CD4-positive, alpha-beta T cell treated with Interleukin-21 for 1 hour (primary cell): ENCODE measurements around the gene CERS6.

ENCODE experiments used
- DNase-seq: peaks from one replicate; pipeline ENCODE4 v3.0.0-alpha.2; 2020

The CERS6 gene

DNA sequence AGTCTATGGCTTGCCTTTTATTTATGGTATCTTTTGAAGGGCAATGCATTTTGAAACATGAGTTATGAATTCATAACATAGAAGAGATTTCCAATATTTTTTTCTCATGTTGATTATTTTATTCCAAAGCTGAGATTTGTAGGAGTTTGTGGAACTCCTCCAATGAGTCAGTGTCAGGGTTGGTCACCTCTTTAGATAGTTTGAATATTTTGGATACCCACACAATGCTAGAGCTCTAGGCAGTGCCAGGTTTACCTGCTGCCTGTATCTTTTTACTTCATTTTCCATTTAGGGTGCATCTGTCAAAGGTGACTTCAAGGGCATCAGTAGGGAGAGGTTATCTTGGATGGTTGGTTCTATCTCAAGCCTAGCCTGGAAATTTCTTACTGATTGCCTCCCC, 152.7 kb downstream of the CERS6 start:
- no peak for DNase-seq

DNA sequence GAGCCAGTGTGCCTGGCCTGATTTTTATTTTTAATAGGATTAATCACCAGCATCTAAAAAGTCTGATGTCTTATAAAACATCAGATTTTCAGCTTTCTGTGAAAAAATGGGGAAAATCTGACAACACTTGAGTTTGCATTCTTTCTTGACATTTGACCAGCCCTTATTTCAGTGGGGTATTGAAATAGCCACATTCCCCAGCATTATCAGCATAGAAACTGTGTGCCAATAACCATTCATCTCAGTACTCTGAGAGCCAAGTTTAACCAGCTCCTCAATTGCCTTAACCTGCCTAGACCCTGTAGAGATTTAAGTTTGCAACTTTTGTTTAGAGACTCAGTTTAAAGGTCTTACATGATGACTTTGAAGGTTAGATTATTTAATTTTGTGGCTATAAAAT, 155.0 kb downstream of the CERS6 start:
- DNase-seq, result no peak

DNA sequence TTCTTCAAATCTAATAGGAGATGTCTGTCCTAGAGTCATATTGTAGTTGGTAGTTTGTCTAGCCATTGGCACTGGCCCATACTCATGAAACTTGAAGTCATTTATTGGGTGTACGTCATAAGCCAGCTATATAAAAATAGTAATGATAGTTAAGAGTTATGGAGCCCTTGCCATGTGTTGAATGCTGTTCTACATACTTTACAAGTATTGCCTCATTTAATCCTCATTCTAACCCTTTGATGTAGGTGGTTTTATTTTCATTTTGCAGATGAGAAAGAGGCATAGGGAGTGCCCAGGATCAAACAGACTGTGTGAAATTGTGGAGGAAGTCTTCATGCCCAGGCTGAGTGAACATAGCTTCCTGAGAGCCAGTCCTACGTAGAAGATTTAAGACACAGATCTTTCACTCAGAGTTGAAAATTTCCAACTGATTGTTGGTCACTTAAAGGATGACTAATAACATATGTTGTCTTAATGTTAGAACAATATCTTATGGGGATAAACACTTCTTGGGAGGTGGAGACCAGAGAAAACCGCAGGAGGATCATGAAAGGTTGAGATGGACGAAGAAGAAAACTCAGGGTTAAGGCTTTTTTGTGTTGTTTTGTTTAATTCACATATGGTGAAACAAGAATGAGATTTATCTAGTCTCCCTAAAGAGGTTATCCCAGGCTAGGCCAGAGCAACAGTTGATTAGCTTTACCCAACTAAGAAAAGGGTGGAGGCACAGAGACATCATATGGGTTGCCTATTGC, 156.0 kb downstream of the CERS6 start:
- no peak for DNase-seq

DNA sequence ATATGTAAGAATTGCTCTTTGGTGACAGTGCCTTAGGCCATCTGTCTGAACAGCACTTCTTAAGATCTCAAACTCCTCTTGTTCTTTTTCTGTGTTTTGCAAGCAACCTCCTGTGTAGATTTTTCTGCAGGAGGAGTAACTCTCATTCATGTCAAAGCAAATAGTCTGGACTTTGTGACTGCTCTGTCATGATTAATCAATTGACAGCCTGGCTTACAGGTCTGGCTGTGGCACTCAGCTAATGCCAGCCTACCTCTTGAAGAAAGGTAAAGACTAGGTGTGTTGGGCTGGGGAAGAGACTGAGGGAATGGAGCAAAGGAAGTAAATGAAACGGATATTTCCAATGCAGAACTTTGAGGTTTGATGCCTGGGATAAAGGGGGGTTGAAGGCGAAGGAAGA, 156.6 kb downstream of the CERS6 start:
- DNase-seq, result no peak

DNA sequence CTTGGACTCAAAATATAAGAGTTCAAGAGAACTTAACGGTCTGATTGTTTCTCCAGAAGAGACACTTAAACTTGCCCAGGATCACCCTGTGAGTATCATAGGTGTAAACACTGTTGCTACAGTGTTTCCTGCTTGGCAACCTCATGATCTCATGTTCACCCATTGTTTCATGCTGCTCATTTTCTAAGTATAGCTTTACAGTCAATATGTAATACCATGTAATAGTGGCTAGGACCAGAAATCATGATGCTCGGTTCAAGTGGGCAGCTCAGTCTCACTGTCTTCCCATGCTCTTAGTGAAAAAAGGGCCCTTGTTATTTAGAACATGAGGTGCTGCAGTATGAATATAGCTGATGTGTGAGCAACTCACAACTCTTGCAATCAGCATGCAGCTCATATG, 157.5 kb downstream of the CERS6 start:
- no peak for DNase-seq

DNA sequence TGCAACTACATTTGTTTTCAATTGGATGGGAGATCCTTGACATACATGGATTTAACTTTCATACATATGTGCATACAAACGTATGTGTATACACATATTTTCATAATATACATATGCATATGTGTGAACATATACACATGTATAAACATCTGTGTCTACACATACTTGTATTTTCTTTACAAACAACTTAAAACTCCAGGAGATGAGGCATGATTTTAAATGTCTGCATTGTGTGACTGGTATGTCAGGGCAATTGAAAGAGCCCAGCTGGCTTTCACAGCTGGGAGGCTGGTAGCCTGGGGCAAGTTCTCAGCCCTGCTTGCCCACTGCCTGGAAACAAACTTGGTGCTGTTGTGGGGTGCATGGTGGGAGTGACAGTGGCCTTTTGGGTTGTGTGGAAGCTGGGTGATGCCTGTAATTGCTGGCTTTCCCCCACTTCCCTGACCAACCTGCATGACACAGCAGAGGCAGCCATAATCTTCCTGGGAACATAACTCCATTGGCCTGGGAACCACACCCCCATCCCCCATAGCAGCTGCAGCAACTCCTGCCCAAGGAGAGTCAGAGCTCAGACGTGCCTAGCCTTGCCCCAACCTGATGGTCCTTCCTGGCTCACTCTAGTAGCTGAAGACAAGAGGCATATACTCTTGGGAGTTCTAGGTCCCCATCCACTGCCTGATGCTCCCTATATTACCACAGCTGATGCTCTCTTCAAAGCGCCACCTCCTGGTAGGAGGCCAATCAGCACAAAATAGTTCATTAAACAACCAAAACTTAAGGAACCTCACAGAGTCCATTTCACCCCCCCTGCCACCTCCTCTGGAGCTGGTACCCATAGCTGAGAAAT, 158.3 kb downstream of the CERS6 start:
- no peak for DNase-seq

DNA sequence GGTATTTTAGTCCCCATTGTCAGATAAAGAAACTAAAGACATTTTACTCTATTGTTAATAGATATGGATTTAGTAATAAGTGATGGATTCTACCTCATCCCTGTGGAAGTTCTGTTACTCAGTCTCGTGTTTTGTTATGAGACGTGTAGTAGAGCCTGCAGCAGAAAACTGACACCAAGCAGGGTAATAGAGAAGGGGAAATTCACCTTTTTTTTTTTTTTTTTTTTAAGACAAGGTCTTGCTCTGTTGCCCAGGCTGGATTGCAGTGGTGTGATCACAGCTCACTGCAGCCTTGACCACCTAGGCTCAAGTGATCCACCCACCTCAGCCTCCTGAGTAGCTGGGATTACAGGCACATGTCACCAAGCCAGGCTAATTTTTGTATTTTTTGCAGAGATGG, 164.5 kb downstream of the CERS6 start:
- DNase-seq, result no peak

DNA sequence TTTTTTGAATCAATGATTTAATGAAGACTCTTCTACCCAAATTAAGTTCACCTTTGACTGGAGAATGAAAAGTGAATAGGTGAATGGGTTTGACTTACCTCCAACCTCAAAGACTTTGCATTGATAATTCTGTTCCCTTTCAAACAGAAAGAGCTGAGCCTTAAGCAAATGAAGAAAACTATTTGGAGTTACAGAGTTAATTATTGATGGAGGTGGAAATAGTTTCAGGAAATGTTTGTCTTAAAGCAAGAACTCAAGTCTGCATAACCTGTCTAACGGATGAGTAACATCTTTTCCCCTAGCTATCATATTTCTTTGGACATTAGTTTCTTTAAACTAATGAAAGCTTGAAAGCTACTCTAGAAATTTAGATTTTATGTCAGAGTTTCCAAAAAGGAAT, 166.5 kb downstream of the CERS6 start:
- no peak for DNase-seq

DNA sequence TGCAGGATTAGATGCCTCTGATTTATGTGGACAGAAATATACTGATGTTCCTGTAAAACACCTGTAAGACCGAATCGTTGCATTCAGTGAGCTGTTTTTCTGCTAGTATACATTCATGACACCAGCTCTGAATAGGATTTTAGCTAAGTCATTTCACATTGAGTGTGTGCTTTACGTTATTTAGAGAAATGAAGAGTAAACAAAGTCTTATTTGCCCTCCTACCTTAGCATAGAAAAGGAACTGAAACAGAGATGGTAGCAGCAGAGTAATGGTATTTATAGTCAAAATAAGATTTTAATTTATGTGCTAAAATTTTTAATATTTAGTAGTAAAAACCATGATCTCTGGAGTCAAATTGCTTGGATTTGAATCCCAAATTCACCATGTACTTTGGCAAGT, 168.0 kb downstream of the CERS6 start:
- DNase-seq, result no peak

DNA sequence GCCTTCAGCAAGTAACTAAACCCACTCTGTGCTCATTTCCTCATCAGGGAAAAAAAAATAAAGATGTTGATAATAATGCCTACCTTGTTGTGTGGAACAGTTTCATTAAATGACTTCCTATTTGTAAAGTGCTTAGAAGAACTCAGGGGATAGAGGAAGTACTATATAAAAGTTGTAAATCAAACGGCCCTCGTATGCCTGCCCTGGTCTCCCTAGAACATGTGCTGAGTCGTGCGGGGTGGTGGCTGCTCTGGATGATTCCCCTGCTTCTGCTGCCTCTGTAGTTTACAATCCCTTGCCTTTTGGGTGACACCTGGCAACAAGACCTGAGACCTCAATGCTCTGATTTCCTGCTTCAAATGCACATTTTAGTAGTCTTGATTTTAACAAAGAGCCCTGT, 170.0 kb downstream of the CERS6 start:
- no peak for DNase-seq

DNA sequence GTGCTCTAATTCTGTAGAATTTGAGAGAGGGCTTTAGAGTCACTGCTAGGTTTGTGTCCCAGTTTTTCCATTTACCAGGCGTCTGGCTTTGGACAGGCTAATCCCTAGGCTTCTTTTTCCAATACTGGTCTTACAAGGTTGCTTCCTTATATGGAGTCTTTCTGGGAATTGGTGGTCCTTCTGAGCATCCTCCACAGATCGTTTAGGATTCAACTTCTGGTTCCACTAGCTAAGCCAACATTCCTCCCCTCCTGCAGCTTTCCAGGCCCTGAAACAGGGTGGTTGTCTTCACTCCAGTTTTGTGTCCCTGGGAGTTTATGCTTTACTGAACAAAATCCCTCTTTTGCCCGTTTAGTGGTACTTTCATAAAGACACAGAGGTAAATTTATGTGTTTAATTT, 170.6 kb downstream of the CERS6 start:
- DNase-seq, result no peak

DNA sequence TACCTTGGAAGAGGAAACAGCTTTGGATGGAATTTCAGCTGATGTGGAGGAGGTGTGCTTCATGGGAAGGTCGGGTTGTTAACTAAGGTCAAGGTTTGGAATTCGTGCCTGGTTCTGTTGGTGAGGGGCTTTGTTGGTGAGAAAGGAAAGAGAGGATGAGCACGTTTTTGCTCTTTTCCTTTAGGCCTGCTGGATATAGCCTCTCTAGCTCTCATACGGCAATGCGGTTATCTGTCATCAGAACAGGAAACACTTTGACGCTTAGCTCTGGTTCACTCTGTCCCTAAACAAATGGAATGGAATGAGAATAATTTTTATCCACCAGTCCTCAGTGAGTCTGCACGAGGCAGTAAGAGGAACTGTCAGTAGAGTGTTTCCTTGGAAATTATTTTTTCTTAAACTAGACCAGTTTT, 176.6 kb downstream of the CERS6 start:
- DNase-seq, result no peak

DNA sequence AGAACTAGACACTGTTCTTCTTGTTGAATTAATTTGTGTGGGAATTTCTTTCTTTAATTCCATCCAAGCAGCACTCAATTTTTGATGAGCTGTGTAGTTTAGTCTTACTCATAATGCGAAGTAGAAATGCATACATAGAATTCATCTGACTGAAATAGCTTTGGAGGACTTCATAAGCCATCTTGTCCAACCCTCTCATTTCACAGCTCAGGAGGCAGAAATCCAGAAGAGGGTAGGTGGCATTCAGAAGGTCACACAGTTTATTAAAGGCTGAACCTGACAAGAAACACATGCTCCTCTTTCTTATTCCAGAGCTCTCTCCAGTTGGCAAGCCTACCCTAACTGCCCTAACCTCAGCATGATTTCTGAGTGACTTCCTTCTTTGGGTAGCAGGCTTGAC, 177.1 kb downstream of the CERS6 start:
- no peak for DNase-seq

DNA sequence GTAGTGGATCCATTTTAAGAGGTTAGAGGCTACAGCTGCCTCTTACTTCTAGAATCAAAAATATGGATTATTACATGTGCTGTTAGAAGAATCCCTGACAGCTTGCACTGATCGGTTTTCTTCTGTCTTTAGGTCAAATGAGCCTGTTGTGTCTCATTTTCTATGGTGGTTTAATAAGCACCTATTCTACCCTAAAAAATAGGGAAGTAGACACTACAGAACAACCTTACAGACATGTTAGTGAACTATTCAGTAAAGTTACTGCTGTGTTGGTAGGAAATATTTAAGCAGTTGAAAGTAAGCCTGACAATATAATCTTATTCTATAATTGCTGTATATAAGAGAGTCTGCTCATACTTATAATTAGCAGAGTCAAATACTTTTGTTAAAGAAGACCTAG, 177.8 kb downstream of the CERS6 start:
- DNase-seq, result no peak

DNA sequence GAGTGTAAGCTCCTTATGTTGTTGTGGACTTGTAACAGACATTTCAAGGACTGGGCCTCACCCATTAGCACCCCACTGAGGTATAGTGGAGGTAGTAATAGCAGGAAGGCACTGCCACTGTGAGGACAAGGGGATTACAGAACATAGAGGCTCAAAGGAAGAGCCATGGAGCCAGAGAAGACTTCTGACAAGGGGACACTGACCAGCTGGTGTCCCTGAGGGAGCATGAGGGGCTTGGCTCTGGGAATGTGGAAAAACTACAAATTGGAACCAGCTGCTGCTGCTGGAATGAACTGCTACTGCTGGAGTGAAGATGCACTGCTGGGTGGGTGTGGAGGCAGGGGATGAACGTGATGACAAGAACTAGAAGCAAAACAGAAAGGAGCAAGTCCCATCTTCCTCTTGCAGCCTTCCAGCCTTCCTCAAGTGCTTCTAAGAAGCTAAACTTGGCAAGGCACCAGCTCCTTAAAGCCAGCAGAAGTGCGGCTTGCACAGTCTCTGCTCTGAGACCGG, 179.0 kb downstream of the CERS6 start:
- DNase-seq, result no peak

DNA sequence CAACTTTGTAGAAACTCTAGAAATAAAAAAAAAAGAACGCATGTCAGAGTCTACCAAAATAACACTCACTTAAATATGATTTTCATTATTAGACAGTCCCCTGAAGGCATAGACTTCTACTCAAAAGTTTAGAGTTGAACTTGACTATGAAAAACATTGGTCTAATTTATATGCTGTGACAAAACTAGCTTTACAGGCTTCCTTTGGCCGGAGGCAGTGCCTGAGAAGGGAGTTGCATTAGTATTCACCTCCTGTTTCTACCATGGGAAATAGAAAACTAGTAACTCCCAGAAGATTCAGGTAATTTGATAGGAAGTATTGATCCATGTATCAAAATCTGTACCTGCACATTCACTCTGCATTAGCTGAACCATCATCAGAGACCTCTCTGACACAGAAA, 182.9 kb downstream of the CERS6 start:
- no peak for DNase-seq

DNA sequence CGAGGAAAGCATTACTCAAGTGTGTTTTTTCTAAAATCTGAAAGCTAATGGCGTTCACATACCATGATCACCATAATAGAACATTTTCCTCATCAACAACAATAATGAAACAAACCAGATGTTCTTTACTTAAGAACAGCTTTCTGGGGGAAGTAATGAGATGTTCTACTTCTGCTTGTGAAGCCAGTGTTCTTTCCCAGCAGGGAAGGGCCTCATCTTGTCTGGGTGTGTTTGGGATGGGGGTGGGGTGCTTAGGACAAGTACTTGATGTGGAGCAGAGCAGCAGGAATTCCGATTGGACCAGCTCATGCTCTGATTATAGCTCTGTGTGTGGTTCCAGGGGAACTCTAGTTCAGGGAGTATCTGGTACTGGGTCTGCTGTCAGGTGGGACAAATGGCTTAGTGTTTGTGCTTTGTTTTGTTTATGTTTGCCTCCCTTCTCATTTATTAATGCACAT, 183.4 kb downstream of the CERS6 start:
- no peak for DNase-seq

DNA sequence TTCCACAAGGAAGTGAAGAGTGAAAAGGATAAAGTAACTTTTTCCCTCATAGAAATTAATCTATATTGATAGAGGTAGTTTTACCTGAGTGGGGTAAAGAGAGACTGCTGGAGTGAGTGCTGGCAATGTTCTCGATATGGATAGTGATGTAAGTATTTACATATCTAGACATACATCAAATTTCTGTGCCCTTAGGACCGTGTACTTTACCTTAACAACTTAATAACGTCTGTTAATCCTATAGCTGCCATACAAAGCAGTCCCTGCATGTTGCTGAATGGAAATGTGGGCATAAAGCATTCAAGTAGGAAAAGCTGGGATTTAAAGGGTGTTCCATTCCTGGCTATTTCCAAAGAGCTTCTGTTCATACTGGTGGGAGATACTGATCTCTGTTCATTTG, 184.0 kb downstream of the CERS6 start:
- DNase-seq, result no peak

DNA sequence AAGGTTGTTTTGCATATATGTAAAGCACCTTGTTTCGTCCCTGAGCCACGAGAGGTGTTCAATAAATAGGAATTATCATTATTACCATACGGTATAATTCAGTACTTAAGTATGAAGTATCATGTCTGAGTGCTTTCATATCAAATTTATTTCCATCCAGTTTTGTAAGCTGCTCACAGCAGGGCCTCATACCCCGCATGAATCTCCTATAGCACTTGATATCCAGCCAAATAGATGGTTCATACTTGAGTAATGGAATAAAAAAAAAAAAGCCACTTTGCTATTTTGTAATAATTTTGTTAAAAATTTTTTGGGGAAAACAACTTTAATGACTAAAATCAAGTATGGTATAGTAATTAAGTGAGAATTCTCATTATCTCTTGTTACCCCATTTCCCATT, 185.6 kb downstream of the CERS6 start:
- DNase-seq, result no peak

DNA sequence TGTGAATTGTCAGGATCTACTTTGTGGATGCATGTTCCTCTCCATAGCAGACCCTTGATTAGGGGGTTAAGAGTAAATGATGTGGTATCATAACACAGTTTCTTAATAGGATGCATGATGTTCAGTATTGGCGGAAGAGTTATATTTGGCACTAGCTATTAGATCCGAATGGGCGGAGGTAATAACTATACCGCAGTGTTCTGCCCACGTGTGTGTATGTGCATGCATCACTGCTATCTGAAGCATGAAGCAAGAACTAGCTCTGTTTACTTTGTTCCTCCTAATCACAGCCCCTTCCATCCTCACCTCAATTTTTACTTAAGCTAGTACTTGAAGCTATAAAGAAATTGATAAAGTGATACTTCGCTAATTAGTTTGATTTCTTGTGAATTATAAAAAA, 186.8 kb downstream of the CERS6 start:
- no peak for DNase-seq

DNA sequence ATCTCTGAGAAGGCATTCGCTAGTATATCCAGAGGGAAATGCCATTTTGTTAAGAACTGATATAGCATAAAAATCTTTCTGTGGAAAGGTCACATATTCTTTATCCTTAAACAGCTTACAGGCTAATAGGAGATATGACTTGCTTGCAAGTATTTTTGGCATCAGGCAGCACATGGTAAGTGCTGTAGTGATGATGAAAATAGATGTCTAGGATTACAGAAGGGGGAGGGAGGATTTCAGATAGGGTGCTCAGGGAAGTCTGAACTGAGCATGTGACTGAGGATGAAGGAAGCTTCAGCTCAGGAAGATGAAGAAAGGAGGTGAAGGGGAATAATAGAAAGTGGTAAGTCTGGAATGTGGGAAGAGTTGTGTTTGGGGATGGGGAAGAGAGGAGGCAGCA, 187.9 kb downstream of the CERS6 start:
- no peak for DNase-seq

DNA sequence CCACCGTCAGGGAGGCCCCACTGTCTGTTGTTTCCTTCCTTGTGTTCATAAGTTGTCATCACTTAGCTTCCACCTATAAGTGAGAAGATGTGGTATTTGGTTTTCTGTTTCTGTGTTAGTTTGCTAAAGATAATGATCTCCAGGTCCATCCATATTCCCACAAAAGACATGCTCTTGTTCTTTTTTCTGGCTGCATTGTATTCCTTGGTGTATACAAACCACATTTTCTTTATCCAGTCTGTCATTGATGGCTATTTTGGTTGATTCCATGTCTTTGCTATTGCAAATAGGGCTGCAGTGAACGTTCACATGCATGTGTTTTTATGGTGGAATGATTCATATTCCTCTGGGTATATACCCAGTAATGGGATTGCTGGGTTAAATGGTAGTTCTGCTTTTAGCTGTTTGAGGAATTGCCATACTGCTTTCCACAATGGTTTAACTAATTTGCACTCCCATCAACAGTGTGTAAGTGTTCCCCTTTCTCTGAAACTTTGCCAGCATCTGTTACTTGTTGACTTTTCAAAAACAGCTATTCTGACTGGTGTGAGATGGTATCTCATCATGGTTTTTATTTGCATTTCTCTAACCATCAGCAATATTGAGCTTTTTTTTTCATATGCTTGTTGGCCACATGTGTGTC, 189.7 kb downstream of the CERS6 start:
- DNase-seq, result no peak

DNA sequence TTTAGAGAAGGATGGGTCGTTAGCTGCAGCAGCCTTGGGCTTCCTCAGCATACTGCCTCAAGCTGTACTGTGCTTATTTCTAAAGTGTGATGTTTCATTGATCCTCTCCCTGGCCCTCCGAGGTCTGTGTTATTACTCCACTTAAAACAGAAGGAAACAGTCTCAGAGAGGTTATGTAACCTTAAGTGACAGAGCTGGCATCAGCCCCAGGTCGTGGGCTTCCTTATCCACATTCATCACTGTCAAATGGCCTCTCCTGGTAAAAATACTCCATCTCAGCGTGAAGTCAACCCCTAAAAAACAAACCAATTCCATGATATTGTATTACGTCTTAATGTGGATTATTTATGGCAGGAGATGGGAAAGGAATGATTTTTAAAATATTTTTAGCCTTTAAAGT, 193.0 kb downstream of the CERS6 start:
- DNase-seq, result no peak

DNA sequence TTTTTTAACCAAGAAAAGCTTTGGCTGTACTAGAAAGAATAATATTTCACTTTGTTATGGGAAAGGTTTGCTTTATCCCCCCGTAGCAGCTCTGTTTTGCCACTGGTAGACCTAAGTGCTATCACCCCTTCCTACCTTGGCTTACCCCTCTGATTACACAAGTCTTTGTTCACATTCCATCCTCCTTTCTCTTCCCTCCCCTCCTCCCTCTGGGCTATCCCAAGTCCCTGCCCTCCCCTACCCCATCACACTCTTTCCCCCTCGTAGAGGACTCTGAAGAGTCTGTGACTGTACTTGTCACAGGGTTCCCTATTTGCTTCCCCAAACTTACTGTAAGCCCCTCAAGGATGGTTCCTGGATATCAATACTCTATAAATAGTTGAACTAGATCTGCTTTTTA, 193.5 kb downstream of the CERS6 start:
- no peak for DNase-seq
